ENCODE data around the gene OR5I1. TPM values are rescaled to one million over a fixed set of nuclear protein-coding genes. Genes with fewer than 3 reads are reported as not detected.

The OR5I1 gene
- total RNA-seq (not detected), polyA plus RNA-seq (ENCODE audit: insufficient read depth in 1 of 8, insufficient read length in 8 of 8, low replicate concordance in 1 of 8) (not detected)
- long read RNA-seq, donor 1 = 0 reads
- long read RNA-seq, donor 2 = 0 reads
- long read RNA-seq, donor 3 = 0 reads
- long read RNA-seq, donor 4 = 0 reads
- long read RNA-seq, donor 5 = 0 reads
- long read RNA-seq, donor 6 = 0 reads
- long read RNA-seq, donor 7 = 0 reads
- long read RNA-seq, donor 8 = 0 reads
- long read RNA-seq, donor 9 = 0 reads
- long read RNA-seq, donor 10 = 0 reads
- long read RNA-seq, donor 11 = 0 reads

GRCh38 chr11:55936300-55936699, at the start of gene OR5I1:
OR5I1 (minus strand) TSS chr11:55936400; CDS start chr11:55936400, 0 bp downstream.
- Histone ChIP-seq H3K9me3 (replicated peaks; ENCODE audit: control insufficient read depth, low read depth, low read length) (peaks cover 6% of the 10 kb centered on the region), H3K4me3 (ENCODE audit: low read length) (no peak within 1 kb of the TSS), H3K27me3 (ENCODE audit: control insufficient read depth, insufficient read depth, low read length) (no peaks in the 10 kb centered on the region), H3K4me1 (ENCODE audit: control insufficient read depth, insufficient read depth, low read length) (no peaks in the 10 kb centered on the region), H3K36me3 (ENCODE audit: control insufficient read depth, insufficient read depth, low read length) (no peaks in the 10 kb centered on the region), H3K27ac (ENCODE audit: low read length) (no peak within 1 kb of the TSS)
- WGBS (ENCODE audit: insufficient coverage) = no CpG with 5 or more reads among the region's 2 CpGs
- no peak for DNase-seq

- H3K4me1 ChIP-seq (ENCODE audit: control insufficient read depth, insufficient read depth, low read length) = no peaks in the 10 kb centered on the region
- WGBS (ENCODE audit: insufficient coverage) = 62% methylated on average over 3 of the region's 3 CpGs
- H3K36me3 ChIP-seq (ENCODE audit: control insufficient read depth, insufficient read depth, low read length) = no peaks in the 10 kb centered on the region
- peaks cover 22% of the 10 kb centered on the region for H3K9me3 ChIP-seq (replicated peaks; ENCODE audit: control insufficient read depth, low read depth, low read length)
- no peak for DNase-seq
- no peak overlapping the region for H3K4me3 ChIP-seq (ENCODE audit: low read length)
- H3K27me3 ChIP-seq (ENCODE audit: control insufficient read depth, insufficient read depth, low read length) = no peaks in the 10 kb centered on the region
- no peak overlapping the region for H3K27ac ChIP-seq (ENCODE audit: low read length)
These were observed 34.7 kb upstream of the OR5I1 start for GRCh38 chr11:55970935-55971334.

GRCh38 chr11:55969845-55970244, 33.6 kb upstream of the OR5I1 start, which contains the start of gene OR10AG1:
OR10AG1 (minus strand) TSS chr11:55969945; CDS start chr11:55969907, 38 bp downstream.
- Histone ChIP-seq H3K4me3 (ENCODE audit: low read length) (no peak within 1 kb of the TSS), H3K4me1 (ENCODE audit: control insufficient read depth, insufficient read depth, low read length) (no peaks in the 10 kb centered on the region), H3K27me3 (ENCODE audit: control insufficient read depth, insufficient read depth, low read length) (no peaks in the 10 kb centered on the region), H3K9me3 (replicated peaks; ENCODE audit: control insufficient read depth, low read depth, low read length) (peaks cover 22% of the 10 kb centered on the region), H3K27ac (ENCODE audit: low read length) (no peak within 1 kb of the TSS), H3K36me3 (ENCODE audit: control insufficient read depth, insufficient read depth, low read length) (no peaks in the 10 kb centered on the region)
- DNase-seq = no peak
- no CpG with 5 or more reads among the region's 2 CpGs for WGBS (ENCODE audit: insufficient coverage)

GRCh38 chr11:55967914-55968313, 31.7 kb upstream of the OR5I1 start:
- H3K27ac ChIP-seq (ENCODE audit: low read length) = no peak overlapping the region
- H3K4me1 ChIP-seq (ENCODE audit: control insufficient read depth, insufficient read depth, low read length) = no peaks in the 10 kb centered on the region
- WGBS (ENCODE audit: insufficient coverage) = 57% methylated on average over 2 of the region's 5 CpGs
- DNase-seq = no peak
- H3K27me3 ChIP-seq (ENCODE audit: control insufficient read depth, insufficient read depth, low read length) = no peaks in the 10 kb centered on the region
- H3K9me3 ChIP-seq (replicated peaks; ENCODE audit: control insufficient read depth, low read depth, low read length) = peaks cover 19% of the 10 kb centered on the region
- H3K36me3 ChIP-seq (ENCODE audit: control insufficient read depth, insufficient read depth, low read length) = no peaks in the 10 kb centered on the region
- H3K4me3 ChIP-seq (ENCODE audit: low read length) = no peak overlapping the region

GRCh38 chr11:55966391-55966790, 30.2 kb upstream of the OR5I1 start:
- Histone ChIP-seq H3K9me3 (replicated peaks; ENCODE audit: control insufficient read depth, low read depth, low read length) (peaks cover 25% of the 10 kb centered on the region), H3K4me3 (ENCODE audit: low read length) (no peak overlapping the region), H3K36me3 (ENCODE audit: control insufficient read depth, insufficient read depth, low read length) (no peaks in the 10 kb centered on the region), H3K4me1 (ENCODE audit: control insufficient read depth, insufficient read depth, low read length) (no peaks in the 10 kb centered on the region), H3K27me3 (ENCODE audit: control insufficient read depth, insufficient read depth, low read length) (no peaks in the 10 kb centered on the region), H3K27ac (ENCODE audit: low read length) (no peak overlapping the region)
- no peak for DNase-seq
- WGBS (ENCODE audit: insufficient coverage) = no CpG with 5 or more reads among the region's 2 CpGs

GRCh38 chr11:55956521-55956920, 20.3 kb upstream of the OR5I1 start:
- H3K9me3 ChIP-seq (replicated peaks; ENCODE audit: control insufficient read depth, low read depth, low read length) = peaks cover 5% of the 10 kb centered on the region
- no peak overlapping the region for H3K4me3 ChIP-seq (ENCODE audit: low read length)
- no peaks in the 10 kb centered on the region for H3K36me3 ChIP-seq (ENCODE audit: control insufficient read depth, insufficient read depth, low read length)
- no peak for DNase-seq
- H3K27me3 ChIP-seq (ENCODE audit: control insufficient read depth, insufficient read depth, low read length) = no peaks in the 10 kb centered on the region
- H3K27ac ChIP-seq (ENCODE audit: low read length) = no peak overlapping the region
- no peaks in the 10 kb centered on the region for H3K4me1 ChIP-seq (ENCODE audit: control insufficient read depth, insufficient read depth, low read length)
- no CpG with 5 or more reads among the region's 4 CpGs for WGBS (ENCODE audit: insufficient coverage)

- no peaks in the 10 kb centered on the region for H3K27me3 ChIP-seq (ENCODE audit: control insufficient read depth, insufficient read depth, low read length)
- no peaks in the 10 kb centered on the region for H3K4me1 ChIP-seq (ENCODE audit: control insufficient read depth, insufficient read depth, low read length)
- no peak for DNase-seq
- H3K9me3 ChIP-seq (replicated peaks; ENCODE audit: control insufficient read depth, low read depth, low read length) = peaks cover 11% of the 10 kb centered on the region
- H3K36me3 ChIP-seq (ENCODE audit: control insufficient read depth, insufficient read depth, low read length) = no peaks in the 10 kb centered on the region
- no peak overlapping the region for H3K27ac ChIP-seq (ENCODE audit: low read length)
- H3K4me3 ChIP-seq (ENCODE audit: low read length) = no peak overlapping the region
- WGBS (ENCODE audit: insufficient coverage) = 44% methylated on average over 3 of the region's 4 CpGs
These were observed 13.1 kb upstream of the OR5I1 start for GRCh38 chr11:55949330-55949729.

GRCh38 chr11:55942785-55943392, 6.7 kb upstream of the OR5I1 start:
- no CpG with 5 or more reads among the region's 3 CpGs for WGBS (ENCODE audit: insufficient coverage)
- peak; percentile 9 for DNase-seq

GRCh38 chr11:55920537-55920936, 15.7 kb downstream of the OR5I1 start:
- Histone ChIP-seq H3K36me3 (ENCODE audit: control insufficient read depth, insufficient read depth, low read length) (no peaks in the 10 kb centered on the region), H3K27me3 (ENCODE audit: control insufficient read depth, insufficient read depth, low read length) (no peaks in the 10 kb centered on the region), H3K27ac (ENCODE audit: low read length) (no peak overlapping the region), H3K9me3 (replicated peaks; ENCODE audit: control insufficient read depth, low read depth, low read length) (peaks cover 10% of the 10 kb centered on the region), H3K4me1 (ENCODE audit: control insufficient read depth, insufficient read depth, low read length) (no peaks in the 10 kb centered on the region), H3K4me3 (ENCODE audit: low read length) (no peak overlapping the region)
- 79% methylated on average over 4 of the region's 5 CpGs for WGBS (ENCODE audit: insufficient coverage)
- no peak for DNase-seq

More at GRCh38 chr11:55942785-55943392, 6.7 kb upstream of the OR5I1 start:
- Histone ChIP-seq H3K27ac (ENCODE audit: low read length) (no peak overlapping the region), H3K36me3 (ENCODE audit: control insufficient read depth, insufficient read depth, low read length) (no peaks in the 10 kb centered on the region), H3K9me3 (replicated peaks; ENCODE audit: control insufficient read depth, low read depth, low read length) (no peaks in the 10 kb centered on the region), H3K27me3 (ENCODE audit: control insufficient read depth, insufficient read depth, low read length) (no peaks in the 10 kb centered on the region), H3K4me3 (ENCODE audit: low read length) (no peak overlapping the region), H3K4me1 (ENCODE audit: control insufficient read depth, insufficient read depth, low read length) (no peaks in the 10 kb centered on the region)

- Histone ChIP-seq H3K4me3 (ENCODE audit: low read length) (no peak within 1 kb of the TSS), H3K36me3 (ENCODE audit: control insufficient read depth, insufficient read depth, low read length) (no peaks in the 10 kb centered on the region), H3K4me1 (ENCODE audit: control insufficient read depth, insufficient read depth, low read length) (no peaks in the 10 kb centered on the region), H3K27ac (ENCODE audit: low read length) (no peak within 1 kb of the TSS), H3K27me3 (ENCODE audit: control insufficient read depth, insufficient read depth, low read length) (no peaks in the 10 kb centered on the region), H3K9me3 (replicated peaks; ENCODE audit: control insufficient read depth, low read depth, low read length) (peaks cover 22% of the 10 kb centered on the region)
- DNase-seq = no peak
- no CpG with 5 or more reads among the region's 1 CpG for WGBS (ENCODE audit: insufficient coverage)
These were observed 21.7 kb downstream of the OR5I1 start, which contains the start of gene OR5W2 for GRCh38 chr11:55914482-55914881. OR5W2 (minus strand) TSS chr11:55914582; CDS start chr11:55914582, 0 bp downstream.

Measured in muscle of leg (tissue), 16 donors.